AG04450 (cell line): ENCODE measurements around the gene GNG13. TPM values are rescaled to one million over a fixed set of nuclear protein-coding genes. Genes with fewer than 3 reads are reported as not detected.

Source experiments
- CTCF ChIA-PET: fragments of 300-600, 350-600 bp; formaldehyde crosslinking; extraction: SDS; loops from one replicate; lab custom pipeline; 2022; ENCODE audit warnings: antibody characterized with exemption, inconsistent platforms; lab: Charles Lee
- POLR2A ChIA-PET: fragments of 350-600 bp; formaldehyde crosslinking; extraction: SDS; loops from one replicate; lab custom pipeline; 2021; ENCODE audit warnings: antibody characterized with exemption, inconsistent platforms; lab: Yijun Ruan, JAX
- DNase-seq: peaks from one replicate; pipeline ENCODE4 v3.0.0-alpha.2; 2011; ENCODE audit warnings: low read depth, low spot score
- H3K27ac ChIP-seq: one replicate; pipeline ENCODE4 v1.5.1; 2012; ENCODE audit warnings: low read depth, low read length, control low read depth
- H3K27me3 ChIP-seq: one replicate; pipeline ENCODE4 v1.6.0; 2012; ENCODE audit warnings: low read length; ENCODE audit not compliant: control insufficient read depth, insufficient read depth
- H3K4me3 ChIP-seq: 2 replicates; pipeline ENCODE4 v1.5.1; 2011; ENCODE audit warnings: mild to moderate bottlenecking, low read depth, low read length, control low read depth
- H3K9me3 ChIP-seq: 2 replicates; pipeline ENCODE4 v1.5.1; 2012; ENCODE audit warnings: low read length; ENCODE audit not compliant: control insufficient read depth, insufficient read depth
- CTCF ChIP-seq: IDR thresholded peaks from 2 replicates; pipeline ENCODE4 v1.5.1; 2011; ENCODE audit warnings: low read depth, low read length, control low read depth, inconsistent platforms
- polyA plus RNA-seq: library from polyadenylated mRNA; depleted of rRNA; stranded (reverse); fragments of >200 nt; gene quantifications from 2 replicates; pipeline ENCODE4 v1.2.3, GENCODE V29; 2011

GNG13 gene
- polyA plus RNA-seq, 1 experiment, result not detected

- DNase-seq, result no peak
- POLR2A ChIA-PET, result no interaction called here
Measured at GRCh38 chr16:830871-831570, 30.5 kb upstream of the GNG13 start.

GRCh38 chr16:830107-830870 is 29.8 kb upstream of the GNG13 start:
- Histone ChIP-seq H3K27me3 (peaks cover 8% of the 10 kb centered on the region), H3K4me3 (no peak overlapping the region), H3K9me3 (peaks cover 44% of the 10 kb centered on the region), H3K27ac (no peak overlapping the region)
- CTCF ChIA-PET, result no interaction called here
- POLR2A ChIA-PET, result no interaction called here
- TF ChIP-seq CTCF, result no peak
- no peak for DNase-seq

More at GRCh38 chr16:830871-831570, 30.5 kb upstream of the GNG13 start:
- Histone ChIP-seq H3K9me3 (peaks cover 51% of the 10 kb centered on the region), H3K4me3 (no peak overlapping the region), H3K27ac (no peak overlapping the region), H3K27me3 (peaks cover 3% of the 10 kb centered on the region)
- no peak for TF ChIP-seq CTCF
- CTCF ChIA-PET, result no interaction called here

GRCh38 chr16:828891-829290 is 28.4 kb upstream of the GNG13 start:
- H3K4me3 ChIP-seq, result no peak overlapping the region
- H3K27me3 ChIP-seq, result peaks cover 11% of the 10 kb centered on the region
- no peak for TF ChIP-seq CTCF
- peaks cover 45% of the 10 kb centered on the region for H3K9me3 ChIP-seq
- H3K27ac ChIP-seq, result no peak overlapping the region
- CTCF ChIA-PET, result no interaction called here
- DNase-seq, result no peak
- POLR2A ChIA-PET, result no interaction called here

- no peak overlapping the region for H3K27ac ChIP-seq
- no peak for TF ChIP-seq CTCF
- H3K9me3 ChIP-seq, result peaks cover 43% of the 10 kb centered on the region
- ChIA-PET POLR2A (no interaction called here), CTCF (no interaction called here)
- DNase-seq, result no peak
- no peak overlapping the region for H3K4me3 ChIP-seq
- H3K27me3 ChIP-seq, result peaks cover 11% of the 10 kb centered on the region
Measured at GRCh38 chr16:827513-827912, 27.0 kb upstream of the GNG13 start.
